CD14-positive monocyte (primary cell): ENCODE measurements around the gene TMEM63C. TPM values are rescaled to one million over a fixed set of nuclear protein-coding genes. Genes with fewer than 3 reads are reported as not detected.
A peak's percentile ranks its signal among the peaks of the same experiment; 100 is the strongest.

Experiments
- DNase-seq, 3 donors: peaks; one replicate each; pipeline ENCODE4 v3.0.0-alpha.2; 2011 to 2022
- H2AFZ ChIP-seq: 2 replicates; pipeline ENCODE4 v1.6.0; 2012; ENCODE audit warnings: mild to moderate bottlenecking, low read depth, low read length, inconsistent platforms; ENCODE audit not compliant: insufficient read depth, poor library complexity, severe bottlenecking
- H3K27ac ChIP-seq, 2 donors: 1 replicate in 1 of 2; 2 replicates in 1 of 2; pipeline ENCODE4 v1.5.1; 2012 to 2013; ENCODE audit warnings: low read length in 2 of 2, control low read depth in 1 of 2, inconsistent platforms in 1 of 2, low read depth in 1 of 2, mild to moderate bottlenecking in 1 of 2
- H3K27me3 ChIP-seq, 2 donors: one replicate each; pipeline versions ENCODE4 v1.6.0 to v1.6.1; 2011 to 2013; ENCODE audit warnings: low read length in 2 of 2; ENCODE audit not compliant: control insufficient read depth in 2 of 2, insufficient read depth in 2 of 2
- H3K36me3 ChIP-seq, 2 donors: replicated peaks in 1 of 2; 1 replicate in 1 of 2; 2 replicates in 1 of 2; pipeline versions ENCODE4 v1.5.1 to v1.6.1; 2012 to 2013; ENCODE audit warnings: low read length in 2 of 2, control low read depth in 1 of 2, inconsistent platforms in 1 of 2, mild to moderate bottlenecking in 1 of 2; ENCODE audit not compliant: insufficient read depth in 2 of 2, control insufficient read depth in 1 of 2
- H3K4me1 ChIP-seq, 2 donors: 1 replicate in 1 of 2; 2 replicates in 1 of 2; pipeline versions ENCODE4 v1.5.1 to v1.6.1; 2012 to 2013; ENCODE audit warnings: low read length in 2 of 2, control low read depth in 1 of 2, inconsistent platforms in 1 of 2, mild to moderate bottlenecking in 1 of 2, moderate library complexity in 1 of 2; ENCODE audit not compliant: insufficient read depth in 2 of 2, control insufficient read depth in 1 of 2
- H3K4me2 ChIP-seq: replicated peaks from 2 replicates; pipeline ENCODE3; 2012; ENCODE audit warnings: low read length, moderate library complexity, mild to moderate bottlenecking; ENCODE audit not compliant: poor library complexity, severe bottlenecking; ENCODE audit errors: extremely low read depth
- H3K4me3 ChIP-seq, 3 experiments: fragments of 200-600 bp in 1 of 3; sonication (generic) in 1 of 3; replicated peaks in 1 of 3; 1 replicate in 2 of 3; 2 replicates in 1 of 3; pipeline ENCODE4 v1.5.1; 2011 to 2013; ENCODE audit warnings: low read length in 3 of 3, mild to moderate bottlenecking in 3 of 3, control low read depth in 2 of 3, low read depth in 2 of 3, inconsistent platforms in 1 of 3, moderate library complexity in 1 of 3
- H3K79me2 ChIP-seq: 2 replicates; pipeline ENCODE4 v1.6.0; 2012; ENCODE audit warnings: mild to moderate bottlenecking, control low read depth, inconsistent platforms, low read length, moderate library complexity; ENCODE audit not compliant: insufficient read depth
- H3K9ac ChIP-seq: 2 replicates; pipeline ENCODE4 v1.6.0; 2017; ENCODE audit warnings: low read length, mild to moderate bottlenecking; ENCODE audit not compliant: insufficient read depth, poor library complexity, severe bottlenecking
- H3K9me3 ChIP-seq, 2 donors: replicated peaks in 1 of 2; 1 replicate in 1 of 2; 2 replicates in 1 of 2; pipeline versions ENCODE4 v1.5.1 to v1.6.1; 2012 to 2013; ENCODE audit warnings: low read length in 2 of 2, control low read depth in 1 of 2; ENCODE audit not compliant: control insufficient read depth in 1 of 2, insufficient read depth in 1 of 2
- H4K20me1 ChIP-seq: 2 replicates; pipeline ENCODE4 v1.6.0; 2012; ENCODE audit warnings: mild to moderate bottlenecking, low read length, control low read depth, moderate library complexity; ENCODE audit not compliant: insufficient read depth
- H3K27ac Mint-ChIP-seq, 7 donors: one replicate each; pipeline ENCODE4 v1.8.0; 2020; ENCODE audit warnings: mild to moderate bottlenecking in 7 of 7, mixed read lengths in 7 of 7, moderate library complexity in 6 of 7, inconsistent platforms in 2 of 7
- H3K27me3 Mint-ChIP-seq, 3 donors: one replicate each; pipeline ENCODE4 v1.8.0; 2021 to 2022; ENCODE audit warnings: low read depth in 3 of 3, mild to moderate bottlenecking in 3 of 3, mixed read lengths in 3 of 3, moderate library complexity in 3 of 3, inconsistent platforms in 1 of 3
- H3K36me3 Mint-ChIP-seq, 2 donors: one replicate each; pipeline ENCODE4 v1.8.0; 2020; ENCODE audit warnings: mixed read lengths in 2 of 2, inconsistent platforms in 1 of 2, mild to moderate bottlenecking in 1 of 2
- H3K4me1 Mint-ChIP-seq: one replicate; pipeline ENCODE4 v1.8.0; 2020; ENCODE audit warnings: mild to moderate bottlenecking, mixed read lengths
- H3K4me3 Mint-ChIP-seq, 2 donors: one replicate each; pipeline ENCODE4 v1.8.0; 2020; ENCODE audit warnings: mild to moderate bottlenecking in 2 of 2, mixed read lengths in 2 of 2, moderate library complexity in 1 of 2
- H3K9me3 Mint-ChIP-seq, 7 donors: one replicate each; pipeline ENCODE4 v1.8.0; 2020 to 2022; ENCODE audit warnings: mixed read lengths in 7 of 7, mild to moderate bottlenecking in 6 of 7, moderate library complexity in 6 of 7, inconsistent platforms in 2 of 7
- WGBS: methylation state at CpG from one replicate; pipeline ENCODE4 v1.1.5; 2013; ENCODE audit warnings: missing lambda C conversion rate; ENCODE audit not compliant: insufficient coverage; 5-methylcytosine and 5-hydroxymethylcytosine counted together
- intact Hi-C, 2 donors: fragments of 100-400 bp; cut with micrococcal nuclease; formaldehyde crosslinking; loops; one replicate each; pipeline versions ENCODE4 v1.15.0 to v1.15.1; 2023
- polyA plus RNA-seq, 3 donors: library from polyadenylated mRNA; depleted of rRNA in 1 of 3; unstranded in 2 of 3; stranded (reverse) in 1 of 3; fragments of 300-500 nt in 2 of 3; fragments of >200 nt in 1 of 3; fragmentation: Illumina TruSeq in 2 of 3; gene quantifications; 1 replicate in 2 of 3; 2 replicates in 1 of 3; pipeline ENCODE4 v1.2.3, GENCODE V29; 2012 to 2021
- TF ChIP-seq, protein P1 (sequence below): fragments of 200-600 bp; IDR thresholded peaks from one replicate; pipeline ENCODE4 v1.8.0; 2022; ENCODE audit warnings: antibody characterized with exemption, mild to moderate bottlenecking

The TMEM63C gene
- polyA plus RNA-seq, 3 donors, result 0.78 to 4.4 TPM; not detected in 1

- H3K9me3 ChIP-seq, result no peaks in the 10 kb centered on the region
- H4K20me1 ChIP-seq, result no peaks in the 10 kb centered on the region
- no peak overlapping the region for H3K4me3 ChIP-seq
- TF ChIP-seq, protein P1, sequence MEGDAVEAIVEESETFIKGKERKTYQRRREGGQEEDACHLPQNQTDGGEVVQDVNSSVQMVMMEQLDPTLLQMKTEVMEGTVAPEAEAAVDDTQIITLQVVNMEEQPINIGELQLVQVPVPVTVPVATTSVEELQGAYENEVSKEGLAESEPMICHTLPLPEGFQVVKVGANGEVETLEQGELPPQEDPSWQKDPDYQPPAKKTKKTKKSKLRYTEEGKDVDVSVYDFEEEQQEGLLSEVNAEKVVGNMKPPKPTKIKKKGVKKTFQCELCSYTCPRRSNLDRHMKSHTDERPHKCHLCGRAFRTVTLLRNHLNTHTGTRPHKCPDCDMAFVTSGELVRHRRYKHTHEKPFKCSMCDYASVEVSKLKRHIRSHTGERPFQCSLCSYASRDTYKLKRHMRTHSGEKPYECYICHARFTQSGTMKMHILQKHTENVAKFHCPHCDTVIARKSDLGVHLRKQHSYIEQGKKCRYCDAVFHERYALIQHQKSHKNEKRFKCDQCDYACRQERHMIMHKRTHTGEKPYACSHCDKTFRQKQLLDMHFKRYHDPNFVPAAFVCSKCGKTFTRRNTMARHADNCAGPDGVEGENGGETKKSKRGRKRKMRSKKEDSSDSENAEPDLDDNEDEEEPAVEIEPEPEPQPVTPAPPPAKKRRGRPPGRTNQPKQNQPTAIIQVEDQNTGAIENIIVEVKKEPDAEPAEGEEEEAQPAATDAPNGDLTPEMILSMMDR, result no peak
- no peaks in the 10 kb centered on the region for H3K79me2 ChIP-seq
- Mint-ChIP-seq H3K27ac (peak overlapping the region in 1 of 7 donors; percentile 43), H3K4me3 (no peak overlapping the region), H3K4me1 (no peaks in the 10 kb centered on the region), H3K27me3 (peaks cover 0 to 5% (median 3%) of the 10 kb centered on the region in 3 donors), H3K9me3 (peaks cover 0 to 2% (median 0%) of the 10 kb centered on the region in 7 donors), H3K36me3 (no peaks in the 10 kb centered on the region)
- H3K27ac ChIP-seq, result no peak overlapping the region
- intact Hi-C loops, result no loop called here
- no peak for DNase-seq
- 66% methylated on average over 3 of the region's 6 CpGs for WGBS
- H3K27me3 ChIP-seq, result no peaks in the 10 kb centered on the region
- H3K36me3 ChIP-seq, result no peaks in the 10 kb centered on the region
- H3K4me1 ChIP-seq, result no peaks in the 10 kb centered on the region
- H2AFZ ChIP-seq, result no peak overlapping the region
- H3K9ac ChIP-seq, result no peak overlapping the region
- H3K4me2 ChIP-seq, result no peak overlapping the region
Measured at GRCh38 chr14:77228056-77228455, 46.5 kb downstream of the TMEM63C start.

- Mint-ChIP-seq H3K27me3 (peaks cover 2 to 6% (median 3%) of the 10 kb centered on the region in 3 donors), H3K4me3 (no peak overlapping the region), H3K4me1 (no peaks in the 10 kb centered on the region), H3K27ac (no peak overlapping the region), H3K9me3 (peaks cover 0 to 2% (median 0%) of the 10 kb centered on the region in 7 donors), H3K36me3 (no peaks in the 10 kb centered on the region)
- H3K27ac ChIP-seq, result no peak overlapping the region
- 100% methylated on average over 1 of the region's 2 CpGs for WGBS
- no peak overlapping the region for H3K4me2 ChIP-seq
- intact Hi-C loops, result no loop called here
- no peaks in the 10 kb centered on the region for H4K20me1 ChIP-seq
- DNase-seq, result no peak
- no peaks in the 10 kb centered on the region for H3K79me2 ChIP-seq
- TF ChIP-seq, protein P1, result no peak
- no peaks in the 10 kb centered on the region for H3K27me3 ChIP-seq
- H3K4me3 ChIP-seq, result no peak overlapping the region
- H3K9me3 ChIP-seq, result no peaks in the 10 kb centered on the region
- no peaks in the 10 kb centered on the region for H3K4me1 ChIP-seq
- H2AFZ ChIP-seq, result no peak overlapping the region
- no peak overlapping the region for H3K9ac ChIP-seq
- H3K36me3 ChIP-seq, result no peaks in the 10 kb centered on the region
Measured at GRCh38 chr14:77230914-77231313, 49.3 kb downstream of the TMEM63C start.
